Mucosa of stomach (tissue), 1 donor: Measurements from ENCODE around the gene DIO1.

ENCODE experiments used
- H3K27me3 ChIP-seq: one replicate; pipeline ENCODE4 v1.7.0; 2013; ENCODE audit warnings: mild to moderate bottlenecking, low read length; ENCODE audit not compliant: control insufficient read depth, insufficient read depth
- H3K36me3 ChIP-seq: one replicate; pipeline ENCODE4 v1.7.0; 2013; ENCODE audit warnings: low read length; ENCODE audit not compliant: control insufficient read depth, insufficient read depth
- H3K4me1 ChIP-seq: one replicate; pipeline ENCODE4 v1.7.0; 2013; ENCODE audit warnings: mild to moderate bottlenecking, low read length; ENCODE audit not compliant: control insufficient read depth, insufficient read depth
- H3K4me3 ChIP-seq: one replicate; pipeline ENCODE4 v1.7.0; 2013; ENCODE audit warnings: low read length
- H3K9ac ChIP-seq: one replicate; pipeline ENCODE4 v1.7.0; 2013; ENCODE audit warnings: mild to moderate bottlenecking, low read length, moderate library complexity
- H3K9me3 ChIP-seq: one replicate; pipeline ENCODE4 v1.7.0; 2013; ENCODE audit warnings: mild to moderate bottlenecking, low read length, moderate library complexity; ENCODE audit not compliant: control insufficient read depth
- donor health status: Pancreatic carcinoma.

Gene DIO1

GRCh38 chr1:53899206-53899628 is 5.2 kb downstream of the DIO1 start:
- Histone ChIP-seq H3K4me3 (no peak overlapping the region), H3K9ac (no peak overlapping the region), H3K4me1 (peaks cover 10% of the 10 kb centered on the region), H3K27me3 (no peaks in the 10 kb centered on the region), H3K9me3 (no peaks in the 10 kb centered on the region), H3K36me3 (no peaks in the 10 kb centered on the region)

GRCh38 chr1:53899708-53900107 is 5.7 kb downstream of the DIO1 start:
- H3K4me3 ChIP-seq, result no peak overlapping the region
- peaks cover 10% of the 10 kb centered on the region for H3K4me1 ChIP-seq

GRCh38 chr1:53902235-53903138 is 8.5 kb downstream of the DIO1 start:
- H3K36me3 ChIP-seq, result no peaks in the 10 kb centered on the region
- H3K9me3 ChIP-seq, result no peaks in the 10 kb centered on the region
- H3K4me1 ChIP-seq, result peaks cover 16% of the 10 kb centered on the region
- H3K9ac ChIP-seq, result no peak overlapping the region
- no peaks in the 10 kb centered on the region for H3K27me3 ChIP-seq
- H3K4me3 ChIP-seq, result no peak overlapping the region

More at GRCh38 chr1:53899708-53900107, 5.7 kb downstream of the DIO1 start:
- Histone ChIP-seq H3K9me3 (no peaks in the 10 kb centered on the region), H3K36me3 (no peaks in the 10 kb centered on the region), H3K27me3 (no peaks in the 10 kb centered on the region), H3K9ac (no peak overlapping the region)

- Histone ChIP-seq H3K27me3 (no peaks in the 10 kb centered on the region), H3K4me1 (peaks cover 15% of the 10 kb centered on the region), H3K9me3 (no peaks in the 10 kb centered on the region), H3K9ac (no peak overlapping the region), H3K36me3 (no peaks in the 10 kb centered on the region), H3K4me3 (no peak overlapping the region)
Measured at GRCh38 chr1:53905509-53905908, 11.5 kb downstream of the DIO1 start.

- Histone ChIP-seq H3K9me3 (no peaks in the 10 kb centered on the region), H3K9ac (no peak overlapping the region)
Measured at GRCh38 chr1:53906121-53906520, 12.1 kb downstream of the DIO1 start.

GRCh38 chr1:53909946-53910345 is 16.0 kb downstream of the DIO1 start:
- H3K27me3 ChIP-seq, result no peaks in the 10 kb centered on the region
- no peaks in the 10 kb centered on the region for H3K36me3 ChIP-seq
- peaks cover 15% of the 10 kb centered on the region for H3K4me1 ChIP-seq
- H3K4me3 ChIP-seq, result no peak overlapping the region
- H3K9me3 ChIP-seq, result no peaks in the 10 kb centered on the region
- H3K9ac ChIP-seq, result no peak overlapping the region

More at GRCh38 chr1:53906121-53906520, 12.1 kb downstream of the DIO1 start:
- Histone ChIP-seq H3K4me1 (peaks cover 15% of the 10 kb centered on the region), H3K27me3 (no peaks in the 10 kb centered on the region), H3K36me3 (no peaks in the 10 kb centered on the region), H3K4me3 (no peak overlapping the region)

- Histone ChIP-seq H3K36me3 (no peaks in the 10 kb centered on the region), H3K9me3 (no peaks in the 10 kb centered on the region), H3K27me3 (no peaks in the 10 kb centered on the region), H3K4me1 (peaks cover 15% of the 10 kb centered on the region), H3K4me3 (no peak overlapping the region), H3K9ac (no peak overlapping the region)
Measured at GRCh38 chr1:53911442-53911841, 17.5 kb downstream of the DIO1 start.

GRCh38 chr1:53913352-53914033 is 19.5 kb downstream of the DIO1 start:
- H3K9ac ChIP-seq, result no peak overlapping the region
- no peaks in the 10 kb centered on the region for H3K27me3 ChIP-seq
- H3K36me3 ChIP-seq, result no peaks in the 10 kb centered on the region
- peaks cover 12% of the 10 kb centered on the region for H3K4me1 ChIP-seq
- H3K4me3 ChIP-seq, result no peak overlapping the region
- H3K9me3 ChIP-seq, result no peaks in the 10 kb centered on the region

- H3K9me3 ChIP-seq, result no peaks in the 10 kb centered on the region
- peaks cover 13% of the 10 kb centered on the region for H3K4me1 ChIP-seq
- no peak overlapping the region for H3K4me3 ChIP-seq
- H3K36me3 ChIP-seq, result no peaks in the 10 kb centered on the region
- H3K27me3 ChIP-seq, result no peaks in the 10 kb centered on the region
- no peak overlapping the region for H3K9ac ChIP-seq
Measured at GRCh38 chr1:53918343-53918742, 24.4 kb downstream of the DIO1 start.

GRCh38 chr1:53919675-53920066 is 25.7 kb downstream of the DIO1 start:
- Histone ChIP-seq H3K9ac (no peak overlapping the region), H3K9me3 (no peaks in the 10 kb centered on the region), H3K4me3 (no peak overlapping the region), H3K4me1 (peaks cover 13% of the 10 kb centered on the region), H3K27me3 (no peaks in the 10 kb centered on the region), H3K36me3 (no peaks in the 10 kb centered on the region)

GRCh38 chr1:53927376-53927881 is 33.4 kb downstream of the DIO1 start:
- no peak overlapping the region for H3K4me3 ChIP-seq
- no peak overlapping the region for H3K9ac ChIP-seq
- H3K9me3 ChIP-seq, result no peaks in the 10 kb centered on the region
- no peaks in the 10 kb centered on the region for H3K27me3 ChIP-seq
- H3K36me3 ChIP-seq, result no peaks in the 10 kb centered on the region
- no peaks in the 10 kb centered on the region for H3K4me1 ChIP-seq
